HG02970 (cell line): Measurements from ENCODE around the gene ELP4.
"Not testable (repeated sequence)": the region's sequence is repeated elsewhere in the genome, so short reads cannot be mapped to it uniquely, and the experiment has no call there.

Source experiments
- ATAC-seq: cut with Tn5 transposase; IDR thresholded peaks from one replicate; pipeline ENCODE4 v1.9.1; 2021; ENCODE audit warnings: mild to moderate bottlenecking, moderate library complexity, moderate number of reproducible peaks; ENCODE audit not compliant: unreplicated experiment, low FRiP score

ELP4 gene

DNA sequence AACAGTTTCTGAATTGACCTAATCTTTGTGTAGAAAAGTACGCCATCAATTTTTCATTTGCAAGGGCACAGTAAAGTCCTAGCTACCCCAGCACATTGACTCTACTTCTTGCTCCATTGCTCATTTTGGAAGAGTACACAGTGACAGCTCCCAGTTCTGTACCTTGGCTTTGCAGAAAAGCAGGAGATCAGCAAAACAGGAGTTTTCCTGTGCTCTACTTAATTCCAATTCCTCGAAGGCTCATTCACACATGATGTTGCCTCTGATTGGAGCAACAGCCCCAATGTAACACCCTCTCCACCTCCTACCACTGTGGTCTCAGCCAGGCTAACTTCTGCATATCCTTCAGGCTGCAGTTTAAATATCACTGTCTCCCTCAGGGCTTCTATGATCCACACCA, 182.9 kb downstream of the ELP4 start:
- ATAC-seq, result no peak

DNA sequence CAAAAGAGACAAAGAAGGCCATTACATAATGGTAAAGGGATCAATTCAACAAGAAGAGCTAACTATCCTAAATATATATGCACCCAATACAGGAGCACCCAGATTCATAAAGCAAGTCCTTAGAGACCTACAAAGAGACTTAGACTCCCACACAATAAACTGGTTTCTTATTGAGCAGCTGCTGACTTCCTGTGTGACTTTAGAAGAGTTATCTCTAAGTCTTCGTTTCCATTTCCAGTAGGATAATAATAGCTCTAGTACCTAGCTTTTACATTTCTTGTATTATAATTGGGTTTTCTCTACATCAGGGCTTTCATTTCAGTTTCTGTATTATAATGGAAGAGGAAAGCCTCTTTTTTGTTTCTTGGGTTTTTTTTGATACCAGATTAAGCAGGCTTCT, 187.5 kb downstream of the ELP4 start:
- not testable (repeated sequence) for ATAC-seq

DNA sequence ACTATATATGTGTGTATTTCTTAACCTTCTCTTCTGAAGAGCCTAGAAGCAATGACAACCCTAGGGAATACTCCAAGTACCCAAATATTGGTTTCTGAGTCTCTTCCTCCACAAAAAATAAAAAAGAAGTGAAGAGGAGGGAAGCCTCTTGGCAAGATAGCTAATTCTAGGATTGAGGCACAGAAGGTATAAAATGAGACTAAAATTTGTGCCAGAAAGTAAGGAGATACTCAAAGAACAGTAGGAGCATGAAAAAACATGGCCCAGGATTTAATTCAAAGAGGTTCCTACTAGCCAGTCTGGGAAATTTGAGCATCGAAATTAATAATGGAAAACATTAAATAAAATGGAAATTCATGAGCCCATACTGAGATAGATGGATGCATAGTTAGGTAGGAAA, 189.5 kb downstream of the ELP4 start:
- no peak for ATAC-seq

DNA sequence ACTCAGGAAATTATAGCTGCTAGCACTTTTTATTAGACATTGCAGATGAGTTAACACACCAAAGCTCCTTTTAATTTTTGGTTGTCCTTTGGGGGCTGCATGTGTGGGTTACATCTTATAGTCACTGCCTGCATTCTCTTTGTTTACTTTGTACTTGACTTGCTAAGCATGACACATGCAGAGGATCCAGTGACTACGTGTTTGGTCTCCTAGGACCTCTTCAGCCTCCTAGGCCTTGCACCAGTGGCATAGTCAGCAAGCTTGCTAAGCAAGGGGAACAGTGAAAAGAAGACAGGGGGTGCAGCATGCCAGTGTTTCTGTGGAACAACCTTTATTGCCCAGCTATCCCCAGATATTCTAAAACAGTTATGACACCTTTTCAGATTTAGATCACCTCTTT, 193.4 kb downstream of the ELP4 start:
- ATAC-seq, result no peak

DNA sequence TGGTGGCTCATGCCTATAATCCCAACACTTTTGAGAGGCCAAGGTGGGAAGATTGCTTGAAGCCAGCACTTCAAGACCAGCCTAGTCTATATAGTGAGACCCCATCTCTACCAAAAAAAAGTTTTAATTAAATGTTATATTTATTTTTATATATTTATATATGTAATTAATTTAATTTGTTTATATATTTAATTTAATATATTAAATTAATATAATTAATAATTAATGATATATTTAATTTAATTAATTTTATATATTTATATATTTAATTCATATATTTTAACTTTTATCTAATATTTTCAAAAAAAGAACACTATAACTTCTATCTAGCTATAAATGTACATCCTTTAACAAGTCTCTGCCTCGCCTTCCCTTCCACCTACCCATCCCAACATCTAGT, 196.8 kb downstream of the ELP4 start:
- ATAC-seq, result no peak

DNA sequence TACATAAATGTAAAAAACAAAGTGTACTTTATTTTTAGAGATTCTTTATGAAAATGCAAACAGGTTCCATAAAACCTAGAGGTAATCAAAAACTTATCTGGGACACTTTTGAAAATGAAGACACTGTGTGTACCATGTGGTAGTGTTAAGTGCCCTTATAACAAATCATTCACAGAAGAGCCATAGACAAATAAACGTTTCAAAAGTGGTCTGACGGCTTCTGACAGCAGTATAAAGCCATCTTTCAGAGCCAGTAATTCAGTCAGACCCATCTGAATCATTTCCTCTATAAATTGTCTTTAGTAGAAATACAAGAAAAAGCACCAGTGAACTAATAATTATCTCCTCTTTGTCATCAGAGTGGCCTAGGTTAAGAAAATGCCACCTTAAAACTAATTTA, 201.6 kb downstream of the ELP4 start:
- ATAC-seq, result no peak

DNA sequence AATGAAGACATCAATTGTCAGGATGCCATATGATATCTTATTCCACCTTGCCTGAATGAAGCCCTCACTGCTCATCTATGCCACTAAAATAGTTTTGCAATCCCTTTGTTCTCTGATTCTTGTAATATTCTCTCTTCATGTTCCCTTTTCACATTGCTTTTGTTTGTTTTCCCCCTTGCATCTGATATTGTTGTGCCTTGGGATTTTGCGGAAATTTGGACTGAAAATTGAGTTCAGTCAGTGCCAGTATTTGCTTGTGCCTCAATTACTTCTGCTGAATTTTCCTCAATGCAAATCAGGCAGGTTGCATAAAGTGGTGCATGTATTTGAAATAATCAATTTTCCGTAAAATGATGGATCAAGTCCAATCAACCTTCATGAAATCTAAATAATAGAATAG, 203.3 kb downstream of the ELP4 start:
- ATAC-seq, result no peak

DNA sequence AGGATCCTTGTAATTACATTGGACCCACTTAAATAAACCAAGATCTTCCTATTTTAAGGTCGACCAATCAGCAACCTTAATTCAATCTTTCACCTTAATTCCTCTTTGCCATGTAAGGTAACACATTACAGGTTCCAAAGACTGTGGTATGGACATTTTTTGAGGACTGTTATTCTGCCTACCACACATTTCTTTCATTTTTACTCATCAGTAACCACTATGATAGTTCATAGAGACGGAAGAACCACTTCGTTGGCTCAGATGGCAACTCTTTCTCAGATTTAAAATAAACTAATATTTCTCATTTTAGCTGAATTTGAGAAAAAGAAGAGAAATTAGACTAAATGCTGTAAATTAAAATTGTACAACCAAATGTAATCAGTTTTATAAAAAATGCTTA, 205.3 kb downstream of the ELP4 start:
- ATAC-seq, result no peak

DNA sequence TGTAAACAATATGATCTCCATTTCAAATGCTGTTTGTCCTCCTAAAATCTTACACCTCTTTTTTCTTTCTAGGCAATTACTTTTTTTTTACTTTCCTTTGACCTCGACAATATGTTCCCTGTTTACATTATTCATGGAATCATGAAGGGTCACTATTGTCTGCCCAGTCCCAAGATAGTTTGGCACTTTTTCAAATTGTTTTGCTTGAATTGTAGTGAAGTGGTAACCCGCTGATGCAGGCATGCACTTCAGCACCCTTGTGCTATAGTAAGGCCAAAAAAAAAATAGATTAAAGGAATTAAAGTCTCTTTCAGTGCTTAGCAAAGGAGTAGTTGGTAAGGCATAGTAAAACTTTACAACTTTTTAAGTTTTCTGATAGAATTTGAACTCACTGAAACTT, 210.7 kb downstream of the ELP4 start:
- ATAC-seq, result no peak

DNA sequence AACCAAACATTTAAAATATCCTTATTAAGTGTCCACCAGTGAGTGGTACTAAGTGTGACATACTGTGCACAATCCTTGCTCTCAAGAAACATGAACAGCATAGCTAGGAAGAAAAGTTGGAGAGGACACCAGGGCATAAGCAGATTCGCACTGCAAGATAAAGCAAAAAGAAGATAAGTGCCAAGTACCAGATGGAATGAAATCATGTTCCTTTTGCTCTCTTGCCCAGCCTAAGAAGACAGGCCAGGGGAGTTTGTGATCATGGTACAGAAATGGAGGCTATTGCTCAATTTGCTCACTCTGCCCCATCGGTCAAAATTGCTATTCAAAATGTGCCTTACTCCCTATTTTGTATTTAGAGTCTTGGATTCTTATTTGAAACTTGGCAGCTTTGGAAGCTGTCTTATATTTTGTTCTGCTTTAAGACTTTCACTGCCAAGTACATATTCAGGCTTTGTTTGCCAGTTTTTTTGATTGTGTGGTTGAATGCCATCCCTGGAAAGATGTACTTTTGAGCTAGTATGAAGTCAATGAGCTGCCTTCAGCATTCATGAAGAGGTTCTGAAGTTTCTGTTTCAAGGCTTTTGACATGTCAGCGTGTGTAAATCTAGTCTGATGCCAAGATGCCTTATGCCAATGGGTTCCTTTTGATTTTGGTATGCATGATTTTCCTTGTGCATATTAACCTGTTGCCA, 211.3 kb downstream of the ELP4 start:
- ATAC-seq, result no peak

DNA sequence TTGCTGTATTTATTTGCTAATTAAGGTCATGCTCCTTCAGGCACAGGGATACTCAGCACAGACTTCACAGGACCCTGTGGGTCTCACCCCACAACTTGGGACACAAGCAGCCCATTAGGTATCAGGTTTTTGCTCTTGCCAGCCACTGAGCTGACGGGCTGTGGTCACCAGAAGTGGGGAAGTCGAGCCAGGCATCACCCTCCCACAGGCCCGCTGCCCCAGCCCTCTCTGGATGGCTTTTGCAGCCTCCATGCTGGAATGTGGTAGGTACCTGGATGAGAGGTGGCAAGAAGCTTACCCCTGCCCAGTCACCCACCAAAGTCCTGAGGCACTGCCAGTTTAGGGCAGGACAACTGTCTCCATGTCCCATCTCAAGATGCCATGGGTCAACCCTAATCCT, 213.2 kb downstream of the ELP4 start:
- ATAC-seq, result no peak

DNA sequence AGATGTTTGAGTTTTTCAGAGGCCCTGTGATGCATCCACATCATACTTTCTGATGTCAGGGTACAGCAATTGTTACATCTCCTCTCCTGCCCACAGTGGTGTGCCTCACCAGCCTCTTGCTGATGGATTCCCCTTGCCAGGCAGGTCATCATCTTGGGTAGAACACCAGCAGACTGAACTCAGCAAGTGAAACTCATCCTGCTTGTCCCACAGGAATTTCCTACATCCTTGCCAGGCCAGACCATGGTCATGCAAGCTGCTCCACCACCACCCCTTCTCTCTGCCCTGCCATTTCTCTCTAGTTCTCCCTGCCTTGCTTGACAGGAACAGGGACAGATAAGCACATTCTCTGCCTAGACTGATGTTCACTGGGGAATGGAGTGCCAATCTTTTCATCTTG, 215.6 kb downstream of the ELP4 start:
- no peak for ATAC-seq

DNA sequence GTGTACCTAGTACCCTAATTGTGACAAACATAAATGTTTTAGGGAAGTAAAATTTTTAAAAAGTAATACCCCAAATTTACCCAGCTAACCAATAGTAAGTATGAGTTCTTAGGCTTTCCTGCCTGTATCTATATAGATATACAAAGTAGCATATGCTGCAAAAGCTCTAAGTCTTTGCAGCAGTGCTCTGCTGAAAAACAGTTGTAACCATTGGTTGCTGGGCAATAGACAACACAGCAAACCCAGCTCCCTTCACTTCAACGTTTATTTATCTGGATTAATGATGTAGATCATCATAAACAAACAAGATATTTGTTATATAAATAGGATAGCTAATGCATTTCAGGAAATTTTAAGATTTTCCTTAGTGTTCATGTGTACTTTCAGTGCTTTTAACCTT, 218.9 kb downstream of the ELP4 start:
- no peak for ATAC-seq

DNA sequence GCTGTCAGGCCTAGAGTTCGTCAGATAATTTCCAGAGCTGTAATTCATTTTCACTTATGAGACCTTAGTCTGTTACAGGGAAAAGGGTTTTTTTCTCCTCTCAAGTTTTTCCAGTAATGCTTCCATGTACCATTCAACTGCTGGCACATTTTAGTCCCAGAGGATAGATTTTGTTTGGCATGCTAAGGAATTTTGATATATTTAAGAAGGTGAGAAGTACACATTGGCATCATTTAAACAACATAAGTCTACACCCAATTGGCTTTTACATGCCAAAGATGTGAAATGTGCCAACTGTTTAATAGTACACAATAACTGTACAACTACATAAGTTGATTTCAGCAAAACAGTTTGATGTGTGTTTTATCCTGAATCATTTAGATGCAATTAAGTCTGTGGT, 230.6 kb downstream of the ELP4 start:
- ATAC-seq, result no peak

DNA sequence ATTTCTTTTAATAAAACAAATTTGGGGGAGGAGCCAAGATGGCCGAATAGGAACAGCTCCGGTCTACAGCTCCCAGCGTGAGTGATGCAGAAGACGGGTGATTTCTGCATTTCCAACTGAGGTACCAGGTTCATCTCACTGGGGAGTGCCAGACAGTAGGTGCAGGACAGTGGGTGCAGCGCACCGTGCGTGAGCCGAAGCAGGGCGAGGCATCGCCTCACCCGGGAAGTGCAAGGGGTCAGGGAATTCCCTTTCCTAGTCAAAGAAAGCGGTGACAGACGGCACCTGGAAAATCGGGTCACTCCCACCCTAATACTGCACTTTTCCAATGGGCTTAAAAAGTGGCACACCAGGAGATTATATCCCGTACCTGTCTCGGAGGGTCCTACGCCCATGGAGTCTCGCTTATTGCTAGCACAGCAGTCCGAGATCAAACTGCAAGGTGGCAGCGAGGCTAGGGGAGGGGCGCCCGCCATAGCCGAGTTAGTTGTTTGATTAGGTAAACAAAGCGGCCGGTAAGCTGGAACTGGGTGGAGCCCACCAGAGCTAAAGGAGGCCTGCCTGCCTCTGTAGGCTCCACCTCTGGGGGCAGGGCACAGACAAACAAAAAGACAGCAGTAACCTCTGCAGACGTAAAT, 231.3 kb downstream of the ELP4 start:
- ATAC-seq, result not testable (repeated sequence)

DNA sequence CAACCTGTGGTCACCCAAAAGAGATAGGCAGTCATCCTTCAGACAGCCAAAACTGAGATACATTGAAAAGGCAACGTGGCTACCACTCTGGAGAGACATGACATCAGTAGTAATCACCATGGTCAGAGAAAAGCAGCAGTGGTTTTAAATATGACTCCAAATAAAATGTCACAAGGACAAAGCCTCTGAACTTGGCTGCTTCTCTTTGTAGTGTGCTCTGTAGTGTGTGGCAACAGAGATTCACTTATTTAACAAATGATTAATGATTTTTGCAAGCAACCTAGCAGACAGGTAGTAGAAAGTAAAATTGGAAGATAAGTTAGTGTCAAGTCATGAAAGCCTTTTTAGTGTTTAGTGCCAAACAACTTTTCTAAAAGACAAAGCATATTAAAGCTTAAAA, 238.0 kb downstream of the ELP4 start:
- no peak for ATAC-seq

DNA sequence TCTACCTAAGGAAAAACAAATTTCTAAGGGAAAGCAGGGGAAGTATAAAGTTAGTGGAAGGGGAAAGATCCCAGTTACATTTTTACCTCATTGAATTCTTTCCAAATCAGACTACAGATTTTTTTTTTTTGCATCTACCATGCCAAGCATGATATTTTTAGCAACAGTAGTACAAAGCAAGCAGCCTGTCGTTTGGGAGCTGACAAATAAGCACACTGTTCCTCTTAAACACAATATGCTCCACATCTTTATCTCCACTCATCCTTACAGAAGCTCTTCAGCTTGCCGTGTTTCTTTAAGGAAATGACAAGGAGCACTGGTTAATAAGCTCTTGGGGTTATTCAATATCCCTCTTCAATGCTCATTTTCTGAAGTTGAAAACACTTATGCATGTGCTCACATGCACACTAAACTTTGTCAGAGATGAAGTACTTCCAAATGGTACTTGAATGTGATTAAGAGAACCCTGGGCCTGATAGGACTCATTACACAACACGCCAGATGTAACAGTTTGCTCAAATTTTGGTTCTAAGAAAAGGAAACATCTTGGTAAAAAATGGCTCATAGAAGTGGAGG, 247.8 kb downstream of the ELP4 start:
- ATAC-seq, result no peak

DNA sequence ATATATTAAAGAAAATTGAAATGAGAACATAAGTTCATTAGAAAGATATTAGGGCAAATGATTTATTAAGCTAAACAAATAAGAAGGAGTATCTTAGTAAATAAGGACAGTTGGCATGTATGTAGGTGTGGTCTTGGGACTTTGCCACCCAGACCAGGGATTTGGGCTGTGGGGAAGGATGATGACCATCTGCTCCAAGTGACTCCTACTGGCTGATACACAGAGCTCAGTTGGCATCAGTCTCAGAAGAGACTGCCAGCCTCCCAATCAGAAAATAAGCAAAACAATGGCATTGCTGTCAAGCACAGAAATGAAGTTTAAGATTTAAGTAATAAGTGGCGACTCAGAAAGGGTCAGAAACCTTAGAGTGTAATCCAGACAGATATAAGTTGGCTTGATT, 252.1 kb downstream of the ELP4 start:
- ATAC-seq, result no peak

DNA sequence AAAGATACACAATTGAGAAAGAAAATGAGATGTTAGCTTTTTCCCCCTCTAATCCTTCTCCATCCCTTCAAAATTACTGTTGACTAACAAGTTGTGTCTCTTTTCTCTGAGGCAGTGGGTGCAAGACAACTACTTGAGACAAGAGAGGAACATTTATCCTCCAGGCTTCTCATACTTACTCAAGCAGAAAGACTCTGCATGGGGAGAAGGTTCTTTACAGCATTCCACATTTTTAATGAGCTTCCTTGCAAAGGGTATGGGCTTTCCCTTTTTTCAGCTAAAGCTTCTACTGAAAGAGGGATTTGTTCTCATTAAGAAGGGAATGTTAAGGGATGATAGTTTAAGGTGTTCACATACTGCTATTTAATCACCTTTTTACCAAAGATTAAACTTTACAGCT, 253.7 kb downstream of the ELP4 start:
- no peak for ATAC-seq

DNA sequence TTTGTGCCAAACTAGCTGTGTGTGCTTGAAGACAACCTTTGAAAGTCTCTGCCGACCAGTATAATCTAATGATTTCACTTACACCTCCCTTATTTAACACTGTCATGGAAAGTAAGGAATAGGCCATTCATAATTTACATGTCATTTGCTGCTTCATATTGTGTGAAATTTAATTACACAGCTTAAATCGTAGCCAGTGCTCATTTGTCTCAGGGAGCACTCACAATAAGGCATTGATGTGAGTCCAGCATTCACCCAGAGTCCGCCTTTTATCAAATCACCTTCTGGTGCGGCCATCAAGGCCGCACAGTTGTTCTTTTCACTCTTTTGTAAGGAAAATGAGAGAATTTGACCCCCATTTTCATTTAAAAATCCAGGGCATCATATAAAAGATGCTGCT, 254.7 kb downstream of the ELP4 start:
- no peak for ATAC-seq

DNA sequence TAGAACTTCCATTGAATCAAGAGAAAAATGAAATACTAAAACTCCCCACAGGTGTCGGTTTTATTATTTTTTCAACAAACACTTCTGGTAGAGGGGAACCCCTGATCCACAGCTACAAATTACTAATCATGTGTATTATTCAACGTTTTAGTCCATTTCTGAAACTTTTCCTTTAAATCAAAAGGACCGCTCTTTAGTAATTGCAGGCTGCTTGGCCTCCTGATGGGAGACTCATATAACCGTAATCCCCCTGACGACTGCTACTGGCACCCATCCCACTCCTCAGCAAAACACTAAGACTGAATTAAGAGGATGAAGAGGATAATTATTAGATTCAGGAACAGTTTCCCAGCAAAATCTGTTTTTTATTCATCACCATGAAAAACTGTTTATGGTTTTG, 255.2 kb downstream of the ELP4 start:
- no peak for ATAC-seq

DNA sequence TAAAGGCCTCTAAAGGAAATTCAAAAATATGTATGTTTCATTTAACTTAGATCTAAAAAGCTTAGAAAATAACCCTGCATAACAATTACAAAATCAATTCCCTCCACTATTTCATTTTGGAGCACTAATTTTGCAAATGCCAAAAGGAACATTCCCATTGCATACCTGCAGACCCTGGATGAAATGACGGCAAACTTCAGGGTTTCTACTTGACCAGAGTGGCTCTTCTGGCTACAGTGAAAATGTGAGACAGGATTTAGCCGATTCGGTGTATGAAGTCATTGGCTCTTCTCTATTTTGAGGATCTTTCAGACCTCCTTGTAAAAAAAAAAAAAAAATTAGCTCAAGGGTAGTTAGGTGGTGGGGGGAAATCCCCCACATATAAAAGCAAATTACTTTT, 257.5 kb downstream of the ELP4 start:
- ATAC-seq, result no peak
